HG02884 (cell line): ENCODE measurements around the gene ADAMTS17.
"Not testable (repeated sequence)": the region's sequence is repeated elsewhere in the genome, so short reads cannot be mapped to it uniquely, and the experiment has no call there.

Source experiments
- ATAC-seq: cut with Tn5 transposase; IDR thresholded peaks from one replicate; pipeline ENCODE4 v1.9.1; 2021; ENCODE audit warnings: mild to moderate bottlenecking, moderate library complexity; ENCODE audit not compliant: unreplicated experiment

Gene ADAMTS17

GRCh38 chr15:100096700-100097099, 245.1 kb downstream of the ADAMTS17 start:
- ATAC-seq, result no peak

- ATAC-seq, result no peak
Measured at GRCh38 chr15:100096248-100096600, 245.6 kb downstream of the ADAMTS17 start.

- no peak for ATAC-seq
Measured at GRCh38 chr15:100095541-100096247, 246.1 kb downstream of the ADAMTS17 start.

GRCh38 chr15:100094127-100094510, 247.7 kb downstream of the ADAMTS17 start:
- ATAC-seq, result no peak

- ATAC-seq, result no peak
Measured at GRCh38 chr15:100093211-100094126, 248.3 kb downstream of the ADAMTS17 start.

- ATAC-seq, result no peak
Measured at GRCh38 chr15:100092034-100092433, 249.7 kb downstream of the ADAMTS17 start.

GRCh38 chr15:100090411-100090810, 251.4 kb downstream of the ADAMTS17 start:
- ATAC-seq, result no peak

GRCh38 chr15:100084042-100084821, 257.5 kb downstream of the ADAMTS17 start:
- ATAC-seq, result not testable (repeated sequence)

GRCh38 chr15:100083572-100083971, 258.2 kb downstream of the ADAMTS17 start:
- ATAC-seq, result no peak

- ATAC-seq, result no peak
Measured at GRCh38 chr15:100082761-100083402, 258.9 kb downstream of the ADAMTS17 start.

- ATAC-seq, result no peak
Measured at GRCh38 chr15:100081454-100081853, 260.3 kb downstream of the ADAMTS17 start.

- no peak for ATAC-seq
Measured at GRCh38 chr15:100078511-100079220, 263.1 kb downstream of the ADAMTS17 start.

- ATAC-seq, result no peak
Measured at GRCh38 chr15:100075229-100075628, 266.5 kb downstream of the ADAMTS17 start.

GRCh38 chr15:100073982-100074381, 267.8 kb downstream of the ADAMTS17 start:
- no peak for ATAC-seq

- not testable (repeated sequence) for ATAC-seq
Measured at GRCh38 chr15:100066521-100067280, 275.1 kb downstream of the ADAMTS17 start.

GRCh38 chr15:100061944-100062343, 279.8 kb downstream of the ADAMTS17 start:
- no peak for ATAC-seq

GRCh38 chr15:100060276-100060926, 281.4 kb downstream of the ADAMTS17 start:
- no peak for ATAC-seq

GRCh38 chr15:100059521-100059920, 282.3 kb downstream of the ADAMTS17 start:
- ATAC-seq, result no peak

GRCh38 chr15:100059094-100059493, 282.7 kb downstream of the ADAMTS17 start:
- no peak for ATAC-seq
